ENCODE data around the gene SHANK3.

Gene SHANK3

GRCh38 chr22:50698546-50698945 lies 25.9 kb downstream of the SHANK3 start:
- Mint-ChIP-seq H3K27ac (no peak overlapping the region), H3K4me1 (no peaks in the 10 kb centered on the region), H3K4me3 (no peak overlapping the region), H3K36me3 (no peaks in the 10 kb centered on the region), H3K27me3 (peaks cover 63% of the 10 kb centered on the region), H3K9me3 (no peaks in the 10 kb centered on the region)
- ATAC-seq, result no peak

- Mint-ChIP-seq H3K27me3 (peaks cover 57% of the 10 kb centered on the region), H3K36me3 (no peaks in the 10 kb centered on the region), H3K4me3 (no peak overlapping the region), H3K27ac (no peak overlapping the region), H3K9me3 (no peaks in the 10 kb centered on the region), H3K4me1 (no peaks in the 10 kb centered on the region)
- no peak for ATAC-seq
Observed at GRCh38 chr22:50699001-50699755, 26.6 kb downstream of the SHANK3 start.

- no peak for ATAC-seq
- Mint-ChIP-seq H3K4me1 (no peaks in the 10 kb centered on the region), H3K27ac (no peak overlapping the region), H3K9me3 (no peaks in the 10 kb centered on the region), H3K27me3 (peaks cover 50% of the 10 kb centered on the region), H3K36me3 (no peaks in the 10 kb centered on the region), H3K4me3 (no peak overlapping the region)
Observed at GRCh38 chr22:50699756-50700386, 27.2 kb downstream of the SHANK3 start.

GRCh38 chr22:50700387-50701075 lies 27.9 kb downstream of the SHANK3 start:
- Mint-ChIP-seq H3K27ac (no peak overlapping the region), H3K9me3 (no peaks in the 10 kb centered on the region), H3K27me3 (peaks cover 50% of the 10 kb centered on the region), H3K36me3 (no peaks in the 10 kb centered on the region), H3K4me1 (no peaks in the 10 kb centered on the region), H3K4me3 (no peak overlapping the region)
- no peak for ATAC-seq

GRCh38 chr22:50701076-50701419 lies 28.4 kb downstream of the SHANK3 start:
- Mint-ChIP-seq H3K27me3 (peaks cover 49% of the 10 kb centered on the region), H3K36me3 (no peaks in the 10 kb centered on the region), H3K4me1 (no peaks in the 10 kb centered on the region), H3K9me3 (no peaks in the 10 kb centered on the region), H3K27ac (no peak overlapping the region), H3K4me3 (no peak overlapping the region)
- ATAC-seq, result no peak

- Mint-ChIP-seq H3K27ac (no peak overlapping the region), H3K4me3 (no peak overlapping the region)
Observed at GRCh38 chr22:50701428-50702154, 29.0 kb downstream of the SHANK3 start.

GRCh38 chr22:50702261-50702671 lies 29.6 kb downstream of the SHANK3 start:
- peaks cover 42% of the 10 kb centered on the region for H3K27me3 Mint-ChIP-seq
- H3K4me1 Mint-ChIP-seq, result no peaks in the 10 kb centered on the region
- no peaks in the 10 kb centered on the region for H3K9me3 Mint-ChIP-seq
- ATAC-seq, result no peak
- no peak overlapping the region for H3K27ac Mint-ChIP-seq
- no peak overlapping the region for H3K4me3 Mint-ChIP-seq
- H3K36me3 Mint-ChIP-seq, result no peaks in the 10 kb centered on the region

More at GRCh38 chr22:50701428-50702154, 29.0 kb downstream of the SHANK3 start:
- Mint-ChIP-seq H3K36me3 (no peaks in the 10 kb centered on the region), H3K4me1 (no peaks in the 10 kb centered on the region), H3K27me3 (peaks cover 44% of the 10 kb centered on the region), H3K9me3 (no peaks in the 10 kb centered on the region)
- ATAC-seq, result no peak

- Mint-ChIP-seq H3K4me1 (no peaks in the 10 kb centered on the region), H3K9me3 (no peaks in the 10 kb centered on the region), H3K27me3 (peaks cover 50% of the 10 kb centered on the region), H3K27ac (no peak overlapping the region), H3K36me3 (no peaks in the 10 kb centered on the region), H3K4me3 (no peak overlapping the region)
- ATAC-seq, result no peak
Observed at GRCh38 chr22:50702821-50703725, 30.4 kb downstream of the SHANK3 start.

- H3K27me3 Mint-ChIP-seq, result peaks cover 54% of the 10 kb centered on the region
- no peak overlapping the region for H3K27ac Mint-ChIP-seq
- H3K36me3 Mint-ChIP-seq, result no peaks in the 10 kb centered on the region
- H3K9me3 Mint-ChIP-seq, result no peaks in the 10 kb centered on the region
- no peaks in the 10 kb centered on the region for H3K4me1 Mint-ChIP-seq
- no peak for ATAC-seq
- H3K4me3 Mint-ChIP-seq, result no peak overlapping the region
Observed at GRCh38 chr22:50703726-50704509, 31.3 kb downstream of the SHANK3 start.

- Mint-ChIP-seq H3K36me3 (no peaks in the 10 kb centered on the region), H3K4me3 (no peak overlapping the region), H3K27ac (no peak overlapping the region), H3K9me3 (no peaks in the 10 kb centered on the region), H3K4me1 (no peaks in the 10 kb centered on the region), H3K27me3 (peaks cover 49% of the 10 kb centered on the region)
- ATAC-seq, result no peak
Observed at GRCh38 chr22:50704510-50705218, 32.0 kb downstream of the SHANK3 start.

GRCh38 chr22:50705219-50705691 lies 32.6 kb downstream of the SHANK3 start:
- H3K4me1 Mint-ChIP-seq, result no peaks in the 10 kb centered on the region
- H3K4me3 Mint-ChIP-seq, result no peak overlapping the region
- peaks cover 43% of the 10 kb centered on the region for H3K27me3 Mint-ChIP-seq
- no peak overlapping the region for H3K27ac Mint-ChIP-seq
- no peaks in the 10 kb centered on the region for H3K36me3 Mint-ChIP-seq
- no peaks in the 10 kb centered on the region for H3K9me3 Mint-ChIP-seq
- no peak for ATAC-seq

GRCh38 chr22:50705851-50706351 lies 33.3 kb downstream of the SHANK3 start:
- H3K36me3 Mint-ChIP-seq, result no peaks in the 10 kb centered on the region
- H3K27me3 Mint-ChIP-seq, result peaks cover 37% of the 10 kb centered on the region
- H3K9me3 Mint-ChIP-seq, result peaks cover 3% of the 10 kb centered on the region
- ATAC-seq, result no peak
- H3K4me1 Mint-ChIP-seq, result no peaks in the 10 kb centered on the region
- H3K4me3 Mint-ChIP-seq, result no peak overlapping the region
- H3K27ac Mint-ChIP-seq, result no peak overlapping the region

- ATAC-seq, result no peak
- no peak overlapping the region for H3K4me3 Mint-ChIP-seq
- peaks cover 4% of the 10 kb centered on the region for H3K9me3 Mint-ChIP-seq
- peaks cover 35% of the 10 kb centered on the region for H3K27me3 Mint-ChIP-seq
- H3K36me3 Mint-ChIP-seq, result no peaks in the 10 kb centered on the region
- no peak overlapping the region for H3K27ac Mint-ChIP-seq
- no peaks in the 10 kb centered on the region for H3K4me1 Mint-ChIP-seq
Observed at GRCh38 chr22:50706481-50707125, 34.0 kb downstream of the SHANK3 start.

Measured in stimulated activated memory B cell treated with anti-CD40 and anti-IgM and Interleukin-4, amounts not matched to agents 10 μg/mL and 1 μg/mL and 100 μg/mL, for 72 hours (primary cell).